ENCODE measurements around the gene FAM72A.
"Not testable (repeated sequence)": the region's sequence is repeated elsewhere in the genome, so short reads cannot be mapped to it uniquely, and the experiment has no call there.

The FAM72A gene

GRCh38 chr1:206167350-206168029, 35.1 kb downstream of the FAM72A start:
- DNase-seq, result not testable (repeated sequence)

GRCh38 chr1:206145771-206146290, 56.8 kb downstream of the FAM72A start:
- peak; percentile 14 for DNase-seq

GRCh38 chr1:206144605-206145004, 58.0 kb downstream of the FAM72A start:
- DNase-seq, result no peak

GRCh38 chr1:206143537-206144172, 59.0 kb downstream of the FAM72A start:
- DNase-seq, result peak; percentile 11

- no peak for DNase-seq
Observed at GRCh38 chr1:206142770-206143169, 59.9 kb downstream of the FAM72A start.

- DNase-seq, result no peak
Observed at GRCh38 chr1:206142011-206142410, 60.6 kb downstream of the FAM72A start.

- no peak for DNase-seq
Observed at GRCh38 chr1:206136241-206136640, 66.4 kb downstream of the FAM72A start.
